LNCaP clone FGC (cell line): ENCODE measurements around the gene PLAC8L1.

Experiments used
- DNase-seq: peaks from one replicate; pipeline ENCODE4 v3.0.0-alpha.2; 2011; ENCODE audit warnings: low read depth
- H3K4me3 ChIP-seq: 2 replicates; pipeline ENCODE4 v1.5.1; 2011; ENCODE audit warnings: mild to moderate bottlenecking, low read depth, low read length, control low read depth
- TF ChIP-seq, protein P1 (sequence below): IDR thresholded peaks from 2 replicates; pipeline ENCODE4 v1.5.1; 2012; ENCODE audit warnings: mild to moderate bottlenecking; ENCODE audit not compliant: control insufficient read depth, insufficient read depth; ENCODE audit errors: extremely low read depth

Gene PLAC8L1

DNA sequence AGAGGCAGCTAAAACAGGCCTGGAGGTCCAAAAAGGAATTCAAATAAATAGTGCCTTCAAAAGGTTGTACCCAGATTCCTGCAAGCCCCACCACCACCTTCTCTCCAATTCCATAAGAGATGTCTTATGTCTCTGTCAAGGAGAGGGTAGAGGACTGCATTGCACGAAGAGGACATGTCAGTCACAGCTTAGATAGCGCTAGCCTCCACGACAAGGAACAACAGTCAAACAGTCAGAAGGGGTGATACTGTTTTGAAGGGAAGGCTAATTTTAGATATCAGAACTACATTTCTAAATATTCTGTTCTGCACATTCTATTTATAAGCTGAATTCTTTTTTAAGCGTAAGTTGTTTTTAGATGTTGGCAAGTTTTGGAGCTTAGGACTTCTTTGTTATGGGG, 34.2 kb downstream of the PLAC8L1 start:
- DNase-seq = no peak
- TF ChIP-seq, protein P1, sequence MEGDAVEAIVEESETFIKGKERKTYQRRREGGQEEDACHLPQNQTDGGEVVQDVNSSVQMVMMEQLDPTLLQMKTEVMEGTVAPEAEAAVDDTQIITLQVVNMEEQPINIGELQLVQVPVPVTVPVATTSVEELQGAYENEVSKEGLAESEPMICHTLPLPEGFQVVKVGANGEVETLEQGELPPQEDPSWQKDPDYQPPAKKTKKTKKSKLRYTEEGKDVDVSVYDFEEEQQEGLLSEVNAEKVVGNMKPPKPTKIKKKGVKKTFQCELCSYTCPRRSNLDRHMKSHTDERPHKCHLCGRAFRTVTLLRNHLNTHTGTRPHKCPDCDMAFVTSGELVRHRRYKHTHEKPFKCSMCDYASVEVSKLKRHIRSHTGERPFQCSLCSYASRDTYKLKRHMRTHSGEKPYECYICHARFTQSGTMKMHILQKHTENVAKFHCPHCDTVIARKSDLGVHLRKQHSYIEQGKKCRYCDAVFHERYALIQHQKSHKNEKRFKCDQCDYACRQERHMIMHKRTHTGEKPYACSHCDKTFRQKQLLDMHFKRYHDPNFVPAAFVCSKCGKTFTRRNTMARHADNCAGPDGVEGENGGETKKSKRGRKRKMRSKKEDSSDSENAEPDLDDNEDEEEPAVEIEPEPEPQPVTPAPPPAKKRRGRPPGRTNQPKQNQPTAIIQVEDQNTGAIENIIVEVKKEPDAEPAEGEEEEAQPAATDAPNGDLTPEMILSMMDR = no peak
- no peak overlapping the region for H3K4me3 ChIP-seq

DNA sequence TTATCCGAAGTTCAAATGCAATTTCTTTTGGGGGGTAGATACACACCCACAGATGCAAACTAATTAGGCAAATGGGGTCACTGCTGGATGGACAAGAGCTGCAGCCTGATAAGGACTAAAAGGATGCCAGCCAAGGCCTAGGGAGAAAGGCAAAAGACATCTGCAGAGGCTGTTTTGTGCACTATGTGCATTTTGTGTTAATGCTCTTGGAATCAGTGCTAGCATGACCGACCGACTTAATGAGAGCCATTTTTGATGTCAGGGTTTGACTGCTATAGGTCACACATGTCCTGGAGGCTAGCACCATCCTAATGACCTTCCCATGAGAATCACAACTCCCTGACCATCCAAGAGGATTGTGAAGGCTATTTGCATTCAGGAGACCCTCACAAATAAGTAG, 34.6 kb downstream of the PLAC8L1 start:
- no peak for DNase-seq
- TF ChIP-seq, protein P1 = no peak

DNA sequence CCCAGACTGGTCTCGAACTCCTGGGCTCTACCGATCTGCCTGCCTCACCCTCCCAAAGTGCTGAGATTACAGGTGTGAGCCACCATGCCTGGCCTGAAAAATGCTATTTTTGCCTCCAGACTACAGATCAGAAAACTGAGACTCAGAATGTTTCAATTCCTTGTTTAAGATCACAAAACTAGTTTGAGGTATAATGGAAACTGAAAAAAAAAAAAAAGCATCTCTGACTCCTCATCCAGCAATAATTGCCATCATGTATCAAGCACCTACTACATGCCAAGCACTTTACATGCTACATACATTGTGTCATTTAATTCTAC, 35.6 kb downstream of the PLAC8L1 start:
- no peak for DNase-seq
- TF ChIP-seq, protein P1 = no peak
- H3K4me3 ChIP-seq = no peak overlapping the region

More for the DNA sequence above, 34.6 kb downstream of the PLAC8L1 start:
- H3K4me3 ChIP-seq = no peak overlapping the region

DNA sequence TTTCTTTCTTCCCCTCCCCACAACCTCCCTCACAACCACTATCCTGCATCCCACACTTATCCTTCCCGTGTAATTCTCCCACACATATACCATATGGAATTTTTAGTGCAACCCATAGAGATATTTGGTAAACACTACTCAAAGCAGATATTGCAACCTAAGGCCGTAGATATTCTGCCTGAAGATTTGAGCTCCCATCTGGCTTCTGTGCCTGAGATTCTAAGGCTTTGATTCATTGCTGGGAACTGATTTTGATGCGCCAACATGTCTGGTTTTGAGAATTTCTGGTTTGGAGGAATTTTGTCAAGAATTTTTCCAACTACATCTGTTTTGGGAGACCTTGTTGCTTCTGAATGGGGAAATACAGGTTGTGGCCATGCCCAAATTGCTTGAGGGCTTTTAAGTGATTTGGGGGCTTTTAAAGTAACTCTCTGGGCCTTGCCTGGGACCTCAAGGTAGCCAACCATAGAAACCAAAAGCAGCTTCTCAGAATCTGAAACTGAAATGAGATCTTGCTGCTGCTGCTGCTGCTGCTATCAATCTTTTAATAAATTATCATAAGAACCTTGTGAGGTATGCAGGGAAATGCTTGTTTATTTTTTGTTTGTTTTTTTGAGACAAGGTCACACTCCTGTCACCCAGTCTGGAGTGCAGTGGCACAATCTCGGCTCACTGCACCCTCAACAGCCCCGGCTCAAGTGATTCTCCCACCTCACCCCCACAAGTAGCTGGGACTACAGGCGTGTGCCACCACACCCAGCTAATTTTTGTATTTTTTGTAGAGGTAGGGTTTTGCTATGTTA, 36.2 kb downstream of the PLAC8L1 start:
- DNase-seq = no peak
- no peak overlapping the region for H3K4me3 ChIP-seq

DNA sequence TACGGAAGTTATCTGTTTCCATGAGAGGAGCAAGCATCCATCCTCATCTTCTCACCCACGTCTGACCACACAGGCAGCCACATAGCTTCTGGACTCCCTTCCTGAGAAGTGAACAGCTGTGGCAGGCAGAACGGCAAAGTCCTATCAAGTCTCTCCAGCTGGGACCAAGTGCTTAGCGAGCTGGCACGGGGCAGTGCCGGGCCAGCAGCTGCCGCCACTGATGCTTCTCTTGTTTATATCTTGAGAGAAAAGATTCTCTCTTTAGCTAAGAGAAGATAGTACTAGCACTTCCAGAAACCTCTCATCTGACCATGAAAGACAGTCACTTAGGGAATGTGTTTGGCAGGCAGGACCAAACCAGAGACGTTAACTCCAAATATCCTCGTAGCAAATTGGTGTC, 37.2 kb downstream of the PLAC8L1 start:
- TF ChIP-seq, protein P1 = no peak
- no peak for DNase-seq
- H3K4me3 ChIP-seq = no peak overlapping the region

More for the DNA sequence above, 36.2 kb downstream of the PLAC8L1 start:
- TF ChIP-seq, protein P1 = no peak

DNA sequence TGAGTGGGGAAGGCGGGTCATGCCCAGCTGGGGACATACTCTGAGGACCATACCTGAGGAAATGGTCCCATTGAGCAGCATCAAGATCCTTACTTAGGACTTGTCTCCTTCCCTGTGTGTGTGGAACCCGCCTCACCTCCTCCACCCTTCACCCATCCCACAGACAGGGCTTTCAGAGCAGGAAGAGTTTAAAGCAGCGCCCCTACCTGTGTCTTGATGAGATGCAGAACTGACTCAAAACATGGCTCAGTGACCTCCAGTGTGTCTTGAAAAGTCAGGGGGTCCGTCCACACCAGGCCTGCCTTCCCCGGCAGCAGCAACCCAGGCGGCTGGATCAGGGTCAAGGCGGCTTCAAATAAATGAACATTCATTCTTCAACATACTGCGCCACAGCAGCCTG, 38.4 kb downstream of the PLAC8L1 start:
- TF ChIP-seq, protein P1 = no peak
- DNase-seq = no peak
- no peak overlapping the region for H3K4me3 ChIP-seq

DNA sequence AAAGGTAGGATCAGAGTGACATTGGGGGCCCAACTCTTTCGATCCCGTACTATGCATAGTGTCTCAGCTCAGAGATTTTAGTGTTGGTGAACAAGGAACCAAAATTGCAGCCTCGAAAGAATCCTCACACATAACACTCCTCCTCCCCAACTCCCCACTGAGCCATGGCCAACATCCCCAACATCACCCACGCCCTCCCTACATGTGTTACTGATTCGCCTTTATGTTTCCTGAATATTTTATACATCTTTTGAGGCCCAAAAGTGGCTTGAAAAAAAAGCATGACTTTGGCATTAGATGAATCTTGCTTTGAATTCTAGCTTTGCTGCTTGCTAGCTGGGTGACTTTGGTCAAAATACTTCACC, 45.2 kb downstream of the PLAC8L1 start:
- DNase-seq = no peak
- TF ChIP-seq, protein P1 = no peak
- no peak overlapping the region for H3K4me3 ChIP-seq
